SK-N-SH (cell line): ENCODE measurements around the gene AGBL1. TPM values are rescaled to one million over a fixed set of nuclear protein-coding genes. Genes with fewer than 3 reads are reported as not detected.

Source experiments
- CTCF ChIA-PET: fragments of 300-600, 350-600 bp; formaldehyde crosslinking; extraction: SDS; loops from one replicate; lab custom pipeline; 2021; lab: Yijun Ruan, JAX
- POLR2A ChIA-PET: fragments of 350-600 bp; sonication (Branson Sonifier 250); formaldehyde crosslinking; extraction: SDS; loops from one replicate; lab custom pipeline; 2020; ENCODE audit warnings: antibody characterized with exemption, inconsistent platforms; lab: Yijun Ruan, JAX
- DNase-seq: peaks from one replicate; pipeline ENCODE4 v3.0.0; 2012
- H2AFZ ChIP-seq: fragments of 200-600 bp; sonication (generic); 2 replicates; pipeline ENCODE4 v1.8.1; 2016; ENCODE audit warnings: antibody characterized with exemption, mild to moderate bottlenecking, low read depth
- H3F3A ChIP-seq: fragments of 200-600 bp; sonication (generic); replicated peaks from 2 replicates; pipeline ENCODE3; 2016; ENCODE audit warnings: antibody characterized with exemption, mild to moderate bottlenecking; ENCODE audit not compliant: insufficient read depth
- H3K27ac ChIP-seq, 2 experiments: fragments of 200-500 bp in 1 of 2; fragments of 200-600 bp in 1 of 2; sonication (Bioruptor generic) in 1 of 2; sonication (generic), shearing (Covaris generic) in 1 of 2; 2 replicates each; pipeline versions ENCODE4 v1.5.1 to v1.6.1; 2014 to 2016; ENCODE audit warnings: low read depth in 2 of 2, inconsistent platforms in 1 of 2, low read length in 1 of 2, mild to moderate bottlenecking in 1 of 2, mixed read lengths in 1 of 2
- H3K27me3 ChIP-seq: fragments of 200-600 bp; sonication (generic), shearing (Covaris generic); 2 replicates; pipeline ENCODE4 v1.6.1; 2016; ENCODE audit warnings: mixed run types; ENCODE audit not compliant: insufficient read depth
- H3K36me3 ChIP-seq, 2 experiments: fragments of 200-500 bp in 1 of 2; fragments of 200-600 bp in 1 of 2; sonication (Bioruptor generic) in 1 of 2; sonication (generic) in 1 of 2; replicated peaks in 1 of 2; 2 replicates each; pipeline versions ENCODE3 to v1.5.1; 2014 to 2016; ENCODE audit warnings: low read length in 1 of 2, mild to moderate bottlenecking in 1 of 2; ENCODE audit not compliant: insufficient read depth in 2 of 2, control insufficient read depth in 1 of 2
- H3K4me1 ChIP-seq, 2 experiments: fragments of 200-500 bp in 1 of 2; fragments of 200-600 bp in 1 of 2; sonication (Bioruptor generic) in 1 of 2; sonication (generic), shearing (Covaris generic) in 1 of 2; 2 replicates each; pipeline versions ENCODE4 v1.5.1 to v1.6.1; 2014 to 2016; ENCODE audit warnings: low read depth in 1 of 2, low read length in 1 of 2, mixed run types in 1 of 2; ENCODE audit not compliant: insufficient read depth in 2 of 2, control insufficient read depth in 1 of 2
- H3K4me2 ChIP-seq: fragments of 200-600 bp; sonication (generic), shearing (Covaris generic); 2 replicates; pipeline ENCODE4 v1.6.1; 2017; ENCODE audit warnings: mixed run types
- H3K4me3 ChIP-seq, 2 experiments: fragments of 200-500 bp in 1 of 2; fragments of 200-600 bp in 1 of 2; sonication (Bioruptor generic) in 1 of 2; sonication (generic), shearing (Covaris generic) in 1 of 2; 2 replicates each; pipeline versions ENCODE4 v1.5.1 to v1.8.1; 2014 to 2016; ENCODE audit warnings: low read depth in 2 of 2, inconsistent platforms in 1 of 2, low read length in 1 of 2, mild to moderate bottlenecking in 1 of 2, mixed read lengths in 1 of 2, moderate library complexity in 1 of 2
- H3K79me2 ChIP-seq: fragments of 200-600 bp; sonication (generic); 2 replicates; pipeline ENCODE4 v1.8.1; 2017; ENCODE audit warnings: mild to moderate bottlenecking; ENCODE audit not compliant: insufficient read depth
- H3K9ac ChIP-seq: fragments of 200-600 bp; sonication (generic); 2 replicates; pipeline ENCODE4 v1.6.1; 2017; ENCODE audit warnings: mixed run types
- H3K9me2 ChIP-seq: fragments of 200-600 bp; sonication (generic); 2 replicates; pipeline ENCODE4 v1.6.1; 2017; ENCODE audit warnings: mixed run types
- H3K9me3 ChIP-seq: fragments of 200-600 bp; sonication (generic); 2 replicates; pipeline ENCODE4 v1.6.1; 2017; ENCODE audit warnings: mixed run types, mild to moderate bottlenecking, moderate library complexity
- H4K20me1 ChIP-seq: fragments of 200-600 bp; sonication (generic); 2 replicates; pipeline ENCODE4 v1.6.1; 2017; ENCODE audit warnings: mild to moderate bottlenecking, mixed run types; ENCODE audit not compliant: insufficient read depth
- ELF1 ChIP-seq: IDR thresholded peaks from 2 replicates; pipeline ENCODE4 v1.4.0; 2012
- EP300 ChIP-seq, 2 experiments: IDR thresholded peaks; 2 replicates each; pipeline versions ENCODE4 v1.4.0 to v1.6.1; 2012; ENCODE audit warnings: borderline replicate concordance in 1 of 2, low read depth in 1 of 2, low read length in 1 of 2
- FOXJ3 ChIP-seq: sonication (generic); formaldehyde crosslinking; IDR thresholded peaks from 2 replicates; pipeline ENCODE4 v1.5.1; 2020; ENCODE audit warnings: mild to moderate bottlenecking, missing genetic modification reagents
- FOXM1 ChIP-seq: IDR thresholded peaks from 2 replicates; pipeline ENCODE4 v1.4.0; 2012; ENCODE audit warnings: low read depth, mild to moderate bottlenecking
- GABPA ChIP-seq: IDR thresholded peaks from 2 replicates; pipeline ENCODE4 v1.4.0; 2012; ENCODE audit warnings: low read depth, mild to moderate bottlenecking
- MEF2A ChIP-seq: IDR thresholded peaks from 2 replicates; pipeline ENCODE4 v1.4.0; 2012; ENCODE audit warnings: low read depth, borderline replicate concordance
- MXI1 ChIP-seq: IDR thresholded peaks from 2 replicates; pipeline ENCODE4 v1.6.1; 2012; ENCODE audit warnings: mild to moderate bottlenecking, low read depth, low read length, improper control_type of control experiment
- NFIC ChIP-seq: IDR thresholded peaks from 2 replicates; pipeline ENCODE4 v1.4.0; 2012; ENCODE audit warnings: borderline replicate concordance
- POLR2AphosphoS5 ChIP-seq: IDR thresholded peaks from 2 replicates; pipeline ENCODE4 v1.6.1; 2012; ENCODE audit warnings: low read depth, low read length
- RAD21 ChIP-seq: IDR thresholded peaks from 2 replicates; pipeline ENCODE4 v1.6.1; 2012; ENCODE audit warnings: mild to moderate bottlenecking, low read length
- RCOR1 ChIP-seq: fragments of 150-350 bp; IDR thresholded peaks from 2 replicates; pipeline ENCODE4 v1.6.1; 2017; ENCODE audit warnings: antibody characterized with exemption, low read length
- RFX5 ChIP-seq: IDR thresholded peaks from 2 replicates; pipeline ENCODE4 v1.6.1; 2012; ENCODE audit warnings: mild to moderate bottlenecking, improper control_type of control experiment, low read length
- SIN3A ChIP-seq: IDR thresholded peaks from 2 replicates; pipeline ENCODE4 v1.6.1; 2012; ENCODE audit warnings: low read depth, mild to moderate bottlenecking, low read length, moderate library complexity, borderline replicate concordance
- SMC3 ChIP-seq: IDR thresholded peaks from 2 replicates; pipeline ENCODE4 v1.6.1; 2012; ENCODE audit warnings: low read depth, low read length, improper control_type of control experiment
- TCF12 ChIP-seq: IDR thresholded peaks from 2 replicates; pipeline ENCODE4 v1.4.0; 2012
- TEAD4 ChIP-seq: IDR thresholded peaks from 2 replicates; pipeline ENCODE4 v1.4.0; 2012; ENCODE audit warnings: mild to moderate bottlenecking, borderline replicate concordance; ENCODE audit not compliant: insufficient read depth
- YY1 ChIP-seq: IDR thresholded peaks from 2 replicates; pipeline ENCODE4 v1.4.0; 2012; ENCODE audit warnings: low read depth, mild to moderate bottlenecking
- WGBS: methylation state at CpG from one replicate; pipeline ENCODE4 v1.1.6; 2017; ENCODE audit warnings: low lambda C conversion rate; 5-methylcytosine and 5-hydroxymethylcytosine counted together
- polyA plus RNA-seq, 3 experiments: library from polyadenylated mRNA; depleted of rRNA; stranded (reverse); fragments of >200 nt; gene quantifications; 2 replicates each; pipeline ENCODE4 v1.2.3, GENCODE V29; 2012
- TF ChIP-seq, protein P1 (sequence below): IDR thresholded peaks from 2 replicates; pipeline ENCODE4 v1.4.0; 2012; ENCODE audit warnings: low read depth
- TF ChIP-seq, protein P2 (sequence below): IDR thresholded peaks from 2 replicates; pipeline ENCODE4 v1.4.0; 2012; ENCODE audit warnings: low read depth, borderline replicate concordance
- TF ChIP-seq, protein P3 (sequence below): IDR thresholded peaks from 2 replicates; pipeline ENCODE4; 2012
- TF ChIP-seq, protein P4 (sequence below): IDR thresholded peaks from 2 replicates; pipeline ENCODE4 v1.6.1; 2012; ENCODE audit warnings: mild to moderate bottlenecking, low read depth, low read length, moderate library complexity
- TF ChIP-seq, protein P5 (sequence below): fragments of 200-600 bp; sonication (generic); IDR thresholded peaks from 2 replicates; pipeline ENCODE4 v1.6.1; 2017; ENCODE audit warnings: antibody characterized with exemption, mild to moderate bottlenecking, moderate library complexity

AGBL1 gene
- polyA plus RNA-seq, 1 of the 3 experiments (the other 2 are of a cell fraction), result not detected

DNA sequence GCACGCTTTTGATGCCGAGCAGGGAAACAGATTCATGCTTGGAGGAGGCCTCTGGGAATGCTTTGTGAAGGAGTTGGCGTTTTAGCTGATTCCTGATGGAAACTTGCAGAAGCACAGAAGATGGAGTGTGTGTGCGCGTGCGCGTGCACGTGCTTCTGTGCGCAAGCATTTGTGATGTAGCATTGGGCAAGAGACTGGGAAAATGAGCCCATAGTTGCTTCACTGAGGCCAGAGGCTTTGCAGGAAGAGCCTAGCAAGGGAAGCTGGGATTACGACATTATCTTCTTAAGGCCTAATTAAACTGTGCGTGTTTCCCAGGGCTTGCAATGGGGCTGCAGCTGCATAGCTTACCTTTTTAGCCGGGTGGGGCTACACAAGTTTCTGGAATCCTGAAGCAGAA is 18.1 kb upstream of the AGBL1 start:
- POLR2A ChIA-PET, result no interaction called here
- TF ChIP-seq, protein P1, sequence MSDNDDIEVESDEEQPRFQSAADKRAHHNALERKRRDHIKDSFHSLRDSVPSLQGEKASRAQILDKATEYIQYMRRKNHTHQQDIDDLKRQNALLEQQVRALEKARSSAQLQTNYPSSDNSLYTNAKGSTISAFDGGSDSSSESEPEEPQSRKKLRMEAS, result no peak
- TF ChIP-seq RFX5 (no peak), MEF2A (no peak), GABPA (no peak), EP300 (IDR thresholded peaks at IDR 0.05; ENCODE audit: borderline replicate concordance in 1 of 2, low read depth in 1 of 2, low read length in 1 of 2) (no peak), SMC3 (no peak), MXI1 (no peak), POLR2AphosphoS5 (no peak), RAD21 (no peak), RCOR1 (no peak), ELF1 (no peak), FOXJ3 (CRISPR knock-in tag) (no peak), YY1 (no peak), TEAD4 (no peak), SIN3A (no peak)
- TF ChIP-seq, protein P2, sequence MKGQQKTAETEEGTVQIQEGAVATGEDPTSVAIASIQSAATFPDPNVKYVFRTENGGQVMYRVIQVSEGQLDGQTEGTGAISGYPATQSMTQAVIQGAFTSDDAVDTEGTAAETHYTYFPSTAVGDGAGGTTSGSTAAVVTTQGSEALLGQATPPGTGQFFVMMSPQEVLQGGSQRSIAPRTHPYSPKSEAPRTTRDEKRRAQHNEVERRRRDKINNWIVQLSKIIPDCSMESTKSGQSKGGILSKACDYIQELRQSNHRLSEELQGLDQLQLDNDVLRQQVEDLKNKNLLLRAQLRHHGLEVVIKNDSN, result no peak
- TF ChIP-seq, protein P3, sequence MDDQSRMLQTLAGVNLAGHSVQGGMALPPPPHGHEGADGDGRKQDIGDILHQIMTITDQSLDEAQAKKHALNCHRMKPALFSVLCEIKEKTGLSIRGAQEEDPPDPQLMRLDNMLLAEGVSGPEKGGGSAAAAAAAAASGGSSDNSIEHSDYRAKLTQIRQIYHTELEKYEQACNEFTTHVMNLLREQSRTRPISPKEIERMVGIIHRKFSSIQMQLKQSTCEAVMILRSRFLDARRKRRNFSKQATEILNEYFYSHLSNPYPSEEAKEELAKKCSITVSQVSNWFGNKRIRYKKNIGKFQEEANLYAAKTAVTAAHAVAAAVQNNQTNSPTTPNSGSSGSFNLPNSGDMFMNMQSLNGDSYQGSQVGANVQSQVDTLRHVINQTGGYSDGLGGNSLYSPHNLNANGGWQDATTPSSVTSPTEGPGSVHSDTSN, result no peak

DNA sequence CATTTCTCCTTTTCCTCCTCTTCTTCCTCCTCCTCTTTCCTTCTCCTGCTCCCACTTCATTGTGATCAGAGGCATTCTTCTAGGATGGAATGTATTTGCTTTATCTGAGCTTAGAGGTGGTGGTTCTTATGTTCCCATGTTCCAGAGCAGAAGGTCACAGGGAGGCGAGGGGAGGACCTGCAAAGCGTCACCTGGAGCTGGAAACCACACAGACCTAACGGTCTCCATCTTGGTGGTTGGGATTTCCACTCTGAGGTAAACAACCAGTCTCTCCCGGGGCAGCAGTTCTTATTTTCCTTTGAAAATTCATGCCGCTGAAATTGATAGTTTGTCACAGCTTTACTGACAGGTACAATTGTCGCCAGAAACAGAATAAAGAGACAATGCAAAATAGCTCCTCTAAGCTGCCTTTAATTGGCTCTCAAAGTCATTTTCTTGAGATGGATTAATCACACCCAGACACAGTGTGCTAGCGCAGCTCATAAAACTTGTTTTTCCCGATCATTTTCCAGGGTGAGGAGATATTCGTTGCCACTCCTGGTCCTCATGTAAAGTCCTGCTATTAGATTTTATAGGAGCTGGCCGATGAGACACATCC is 16.9 kb upstream of the AGBL1 start:
- Histone ChIP-seq H3K4me2 (no peak overlapping the region), H3K27ac (no peak overlapping the region), H3K9me2 (no peaks in the 10 kb centered on the region), H3K4me1 (no peaks in the 10 kb centered on the region), H3K27me3 (peaks cover 5% of the 10 kb centered on the region; the same call in 1 of the 2 replicates), H3K9me3 (no peaks in the 10 kb centered on the region), H3K79me2 (no peaks in the 10 kb centered on the region; the same call in 1 of the 2 replicates), H4K20me1 (no peaks in the 10 kb centered on the region), H2AFZ (no peak overlapping the region), H3K9ac (no peak overlapping the region), H3K36me3 (no peaks in the 10 kb centered on the region), H3K4me3 (no peak overlapping the region), H3F3A (no peaks in the 10 kb centered on the region)
- ChIA-PET POLR2A (no interaction called here), CTCF (no interaction called here)
- 57% methylated on average over 10 of the region's 10 CpGs for WGBS
- no peak for DNase-seq
- TF ChIP-seq TEAD4 (no peak), SMC3 (no peak), FOXM1 (no peak), NFIC (no peak), TCF12 (no peak)
- TF ChIP-seq, protein P4, sequence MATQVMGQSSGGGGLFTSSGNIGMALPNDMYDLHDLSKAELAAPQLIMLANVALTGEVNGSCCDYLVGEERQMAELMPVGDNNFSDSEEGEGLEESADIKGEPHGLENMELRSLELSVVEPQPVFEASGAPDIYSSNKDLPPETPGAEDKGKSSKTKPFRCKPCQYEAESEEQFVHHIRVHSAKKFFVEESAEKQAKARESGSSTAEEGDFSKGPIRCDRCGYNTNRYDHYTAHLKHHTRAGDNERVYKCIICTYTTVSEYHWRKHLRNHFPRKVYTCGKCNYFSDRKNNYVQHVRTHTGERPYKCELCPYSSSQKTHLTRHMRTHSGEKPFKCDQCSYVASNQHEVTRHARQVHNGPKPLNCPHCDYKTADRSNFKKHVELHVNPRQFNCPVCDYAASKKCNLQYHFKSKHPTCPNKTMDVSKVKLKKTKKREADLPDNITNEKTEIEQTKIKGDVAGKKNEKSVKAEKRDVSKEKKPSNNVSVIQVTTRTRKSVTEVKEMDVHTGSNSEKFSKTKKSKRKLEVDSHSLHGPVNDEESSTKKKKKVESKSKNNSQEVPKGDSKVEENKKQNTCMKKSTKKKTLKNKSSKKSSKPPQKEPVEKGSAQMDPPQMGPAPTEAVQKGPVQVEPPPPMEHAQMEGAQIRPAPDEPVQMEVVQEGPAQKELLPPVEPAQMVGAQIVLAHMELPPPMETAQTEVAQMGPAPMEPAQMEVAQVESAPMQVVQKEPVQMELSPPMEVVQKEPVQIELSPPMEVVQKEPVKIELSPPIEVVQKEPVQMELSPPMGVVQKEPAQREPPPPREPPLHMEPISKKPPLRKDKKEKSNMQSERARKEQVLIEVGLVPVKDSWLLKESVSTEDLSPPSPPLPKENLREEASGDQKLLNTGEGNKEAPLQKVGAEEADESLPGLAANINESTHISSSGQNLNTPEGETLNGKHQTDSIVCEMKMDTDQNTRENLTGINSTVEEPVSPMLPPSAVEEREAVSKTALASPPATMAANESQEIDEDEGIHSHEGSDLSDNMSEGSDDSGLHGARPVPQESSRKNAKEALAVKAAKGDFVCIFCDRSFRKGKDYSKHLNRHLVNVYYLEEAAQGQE, result no peak
- TF ChIP-seq, protein P5, sequence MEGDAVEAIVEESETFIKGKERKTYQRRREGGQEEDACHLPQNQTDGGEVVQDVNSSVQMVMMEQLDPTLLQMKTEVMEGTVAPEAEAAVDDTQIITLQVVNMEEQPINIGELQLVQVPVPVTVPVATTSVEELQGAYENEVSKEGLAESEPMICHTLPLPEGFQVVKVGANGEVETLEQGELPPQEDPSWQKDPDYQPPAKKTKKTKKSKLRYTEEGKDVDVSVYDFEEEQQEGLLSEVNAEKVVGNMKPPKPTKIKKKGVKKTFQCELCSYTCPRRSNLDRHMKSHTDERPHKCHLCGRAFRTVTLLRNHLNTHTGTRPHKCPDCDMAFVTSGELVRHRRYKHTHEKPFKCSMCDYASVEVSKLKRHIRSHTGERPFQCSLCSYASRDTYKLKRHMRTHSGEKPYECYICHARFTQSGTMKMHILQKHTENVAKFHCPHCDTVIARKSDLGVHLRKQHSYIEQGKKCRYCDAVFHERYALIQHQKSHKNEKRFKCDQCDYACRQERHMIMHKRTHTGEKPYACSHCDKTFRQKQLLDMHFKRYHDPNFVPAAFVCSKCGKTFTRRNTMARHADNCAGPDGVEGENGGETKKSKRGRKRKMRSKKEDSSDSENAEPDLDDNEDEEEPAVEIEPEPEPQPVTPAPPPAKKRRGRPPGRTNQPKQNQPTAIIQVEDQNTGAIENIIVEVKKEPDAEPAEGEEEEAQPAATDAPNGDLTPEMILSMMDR, result no peak

More for the DNA sequence above, 18.1 kb upstream of the AGBL1 start:
- Histone ChIP-seq H3K27me3 (peaks cover 5% of the 10 kb centered on the region; the same call in 1 of the 2 replicates), H3K9me2 (no peaks in the 10 kb centered on the region), H2AFZ (no peak overlapping the region), H3K4me3 (no peak overlapping the region), H3K36me3 (no peaks in the 10 kb centered on the region), H3K4me2 (no peak overlapping the region), H3F3A (no peaks in the 10 kb centered on the region), H3K4me1 (no peaks in the 10 kb centered on the region), H3K9ac (no peak overlapping the region), H3K9me3 (no peaks in the 10 kb centered on the region), H3K79me2 (no peaks in the 10 kb centered on the region; the same call in 1 of the 2 replicates), H3K27ac (no peak overlapping the region), H4K20me1 (no peaks in the 10 kb centered on the region)
- CTCF ChIA-PET, result interaction anchor here (1.3 to 1.7 kb wide), 2 partner anchors 10 to 21 kb away, joined by 3 to 4 read pairs; no protein-coding TSS in a partner anchor
- DNase-seq, result no peak
- 79% methylated on average over 12 of the region's 12 CpGs for WGBS
